GM11168 (cell line): Measurements from ENCODE around the gene RPL39.
"Not testable (repeated sequence)": the region's sequence is repeated elsewhere in the genome, so short reads cannot be mapped to it uniquely, and the experiment has no call there.

ENCODE experiments used
- in situ Hi-C: fragments of 300-500 bp; cut with MboI; formaldehyde crosslinking; loops from one replicate; pipeline ENCODE4 v1.12.0; 2022; ENCODE audit warnings: low sequenced_read_pairs; ENCODE audit not compliant: unreplicated experiment

Gene RPL39

GRCh38 chrX:119763836-119764387 is 27.5 kb downstream of the RPL39 start:
- in situ Hi-C loops: no loop called here

GRCh38 chrX:119763181-119763580 is 28.2 kb downstream of the RPL39 start:
- in situ Hi-C loops: no loop called here

- in situ Hi-C loops: no loop called here
Observed at GRCh38 chrX:119762718-119763117, 28.7 kb downstream of the RPL39 start.

GRCh38 chrX:119760026-119760877 is 31.2 kb downstream of the RPL39 start:
- in situ Hi-C loops: no loop called here

GRCh38 chrX:119759248-119759766 is 32.1 kb downstream of the RPL39 start:
- in situ Hi-C loops: no loop called here

- in situ Hi-C loops: no loop called here
Observed at GRCh38 chrX:119758731-119759247, 32.6 kb downstream of the RPL39 start.

- in situ Hi-C loops: no loop called here
Observed at GRCh38 chrX:119757979-119758730, 33.3 kb downstream of the RPL39 start, which contains the start of gene SOWAHD. Gene SOWAHD (plus strand): TSS chrX:119758588. CDS start chrX:119758668, 80 bp downstream.

- in situ Hi-C loops: no loop called here
Observed at GRCh38 chrX:119757646-119757978, 33.8 kb downstream of the RPL39 start.

- in situ Hi-C loops: no loop called here
Observed at GRCh38 chrX:119756926-119757635, 34.3 kb downstream of the RPL39 start.

- in situ Hi-C loops: no loop called here
Observed at GRCh38 chrX:119755981-119756533, 35.4 kb downstream of the RPL39 start.

GRCh38 chrX:119753639-119754257 is 37.7 kb downstream of the RPL39 start:
- in situ Hi-C loops: no loop called here

- in situ Hi-C loops: no loop called here
Observed at GRCh38 chrX:119753001-119753400, 38.4 kb downstream of the RPL39 start.

- in situ Hi-C loops: not testable (repeated sequence)
Observed at GRCh38 chrX:119750751-119751150, 40.7 kb downstream of the RPL39 start.

GRCh38 chrX:119750131-119750530 is 41.3 kb downstream of the RPL39 start:
- in situ Hi-C loops: not testable (repeated sequence)

GRCh38 chrX:119745283-119745848 is 46.1 kb downstream of the RPL39 start:
- in situ Hi-C loops: loop anchor here (25.0 kb wide), 1 partner anchor 233 kb away; no protein-coding TSS in a partner anchor

GRCh38 chrX:119738742-119739141 is 52.7 kb downstream of the RPL39 start:
- in situ Hi-C loops: loop anchor here (25.0 kb wide), 1 partner anchor 226 kb away; no protein-coding TSS in a partner anchor
